HG03575 (cell line): ENCODE data around the gene ME2.
"Not testable (repeated sequence)": the region's sequence is repeated elsewhere in the genome, so short reads cannot be mapped to it uniquely, and the experiment has no call there.

Source experiments
- ATAC-seq: cut with Tn5 transposase; IDR thresholded peaks from one replicate; pipeline ENCODE4 v1.9.1; 2021; ENCODE audit not compliant: unreplicated experiment, insufficient number of reproducible peaks, low FRiP score; ENCODE audit errors: extremely low read depth

The ME2 gene

GRCh38 chr18:50878345-50879301 is at the start of gene ME2:
Gene ME2 (plus strand): TSS chr18:50879118. CDS start chr18:50895821, 16,703 bp downstream.
- ATAC-seq, result peak; percentile 70

GRCh38 chr18:50829644-50830043 is 49.3 kb upstream of the ME2 start:
- no peak for ATAC-seq

GRCh38 chr18:50830544-50830943 is 48.4 kb upstream of the ME2 start:
- ATAC-seq, result no peak

- peak; percentile 45 for ATAC-seq
These were observed 46.2 kb upstream of the ME2 start for GRCh38 chr18:50832754-50833153.

- ATAC-seq, result not testable (repeated sequence)
These were observed 45.4 kb upstream of the ME2 start for GRCh38 chr18:50833496-50833895.

GRCh38 chr18:50836521-50836957 is 42.4 kb upstream of the ME2 start:
- ATAC-seq, result no peak

- no peak for ATAC-seq
These were observed 39.6 kb upstream of the ME2 start for GRCh38 chr18:50839341-50839740.

- ATAC-seq, result no peak
These were observed 38.9 kb upstream of the ME2 start for GRCh38 chr18:50839996-50840395.

- no peak for ATAC-seq
These were observed 36.1 kb upstream of the ME2 start for GRCh38 chr18:50842846-50843245.

GRCh38 chr18:50844554-50844953 is 34.4 kb upstream of the ME2 start:
- ATAC-seq, result no peak

GRCh38 chr18:50844960-50845359 is 34.0 kb upstream of the ME2 start:
- no peak for ATAC-seq

GRCh38 chr18:50847192-50847591 is 31.7 kb upstream of the ME2 start:
- no peak for ATAC-seq

- ATAC-seq, result no peak
These were observed 30.8 kb upstream of the ME2 start for GRCh38 chr18:50848061-50848551.

- ATAC-seq, result no peak
These were observed 29.9 kb upstream of the ME2 start for GRCh38 chr18:50848991-50849390.

GRCh38 chr18:50849419-50849821 is 29.5 kb upstream of the ME2 start:
- no peak for ATAC-seq

GRCh38 chr18:50850307-50851065 is 28.4 kb upstream of the ME2 start:
- ATAC-seq, result no peak

GRCh38 chr18:50853863-50854271 is 25.1 kb upstream of the ME2 start:
- ATAC-seq, result no peak

GRCh38 chr18:50855976-50856757 is 22.8 kb upstream of the ME2 start:
- ATAC-seq, result no peak

GRCh38 chr18:50857166-50857565 is 21.8 kb upstream of the ME2 start:
- ATAC-seq, result not testable (repeated sequence)
